Measurements from ENCODE around the gene VPS35L.

The VPS35L gene

GRCh38 chr16:19560078-19560477, 4.6 kb downstream of the VPS35L start:
- H3K9ac ChIP-seq (ENCODE audit: low read depth in 1 of 2, low read length in 2 of 2): no peak overlapping the region
- peaks cover 3 to 5% of the 10 kb centered on the region in 2 donors for H3K4me1 ChIP-seq (ENCODE audit: control insufficient read depth in 2 of 2, insufficient read depth in 2 of 2, low read length in 2 of 2)
- no peak overlapping the region for H3K27ac ChIP-seq (ENCODE audit: low read depth in 2 of 2, low read length in 2 of 2)
- H3K4me3 ChIP-seq (ENCODE audit: low read length in 2 of 2): no peak overlapping the region
- H3K36me3 ChIP-seq (ENCODE audit: control insufficient read depth in 2 of 2, insufficient read depth in 2 of 2, low read length in 2 of 2): peaks cover 0 to 5% of the 10 kb centered on the region in 2 donors
- no peaks in the 10 kb centered on the region for H3K9me3 ChIP-seq (ENCODE audit: control insufficient read depth in 2 of 2, low read length in 2 of 2)
- H3K27me3 ChIP-seq (ENCODE audit: control insufficient read depth in 2 of 2, insufficient read depth in 2 of 2, low read length in 2 of 2): no peaks in the 10 kb centered on the region

- Histone ChIP-seq H3K27me3 (ENCODE audit: control insufficient read depth in 2 of 2, insufficient read depth in 2 of 2, low read length in 2 of 2) (no peaks in the 10 kb centered on the region), H3K9ac (ENCODE audit: low read depth in 1 of 2, low read length in 2 of 2) (no peak overlapping the region), H3K9me3 (ENCODE audit: control insufficient read depth in 2 of 2, low read length in 2 of 2) (no peaks in the 10 kb centered on the region), H3K27ac (ENCODE audit: low read depth in 2 of 2, low read length in 2 of 2) (no peak overlapping the region), H3K4me1 (ENCODE audit: control insufficient read depth in 2 of 2, insufficient read depth in 2 of 2, low read length in 2 of 2) (no peaks in the 10 kb centered on the region), H3K36me3 (ENCODE audit: control insufficient read depth in 2 of 2, insufficient read depth in 2 of 2, low read length in 2 of 2) (peaks cover 8 to 17% of the 10 kb centered on the region in 2 donors), H3K4me3 (ENCODE audit: low read length in 2 of 2) (no peak overlapping the region)
Observed at GRCh38 chr16:19563377-19563776, 7.9 kb downstream of the VPS35L start.

- Histone ChIP-seq H3K9me3 (ENCODE audit: control insufficient read depth in 2 of 2, low read length in 2 of 2) (no peaks in the 10 kb centered on the region), H3K9ac (ENCODE audit: low read depth in 1 of 2, low read length in 2 of 2) (no peak overlapping the region), H3K4me3 (ENCODE audit: low read length in 2 of 2) (no peak overlapping the region), H3K36me3 (ENCODE audit: control insufficient read depth in 2 of 2, insufficient read depth in 2 of 2, low read length in 2 of 2) (peaks cover 16 to 30% of the 10 kb centered on the region in 2 donors), H3K27me3 (ENCODE audit: control insufficient read depth in 2 of 2, insufficient read depth in 2 of 2, low read length in 2 of 2) (no peaks in the 10 kb centered on the region), H3K27ac (ENCODE audit: low read depth in 2 of 2, low read length in 2 of 2) (no peak overlapping the region), H3K4me1 (ENCODE audit: control insufficient read depth in 2 of 2, insufficient read depth in 2 of 2, low read length in 2 of 2) (no peaks in the 10 kb centered on the region)
Observed at GRCh38 chr16:19566362-19566761, 10.9 kb downstream of the VPS35L start.

- no peaks in the 10 kb centered on the region for H3K27me3 ChIP-seq (ENCODE audit: control insufficient read depth in 2 of 2, insufficient read depth in 2 of 2, low read length in 2 of 2)
- no peak overlapping the region for H3K4me3 ChIP-seq (ENCODE audit: low read length in 2 of 2)
- no peak overlapping the region for H3K27ac ChIP-seq (ENCODE audit: low read depth in 2 of 2, low read length in 2 of 2)
- no peaks in the 10 kb centered on the region for H3K4me1 ChIP-seq (ENCODE audit: control insufficient read depth in 2 of 2, insufficient read depth in 2 of 2, low read length in 2 of 2)
- no peaks in the 10 kb centered on the region for H3K9me3 ChIP-seq (ENCODE audit: control insufficient read depth in 2 of 2, low read length in 2 of 2)
- peaks cover 20 to 30% of the 10 kb centered on the region in 2 donors for H3K36me3 ChIP-seq (ENCODE audit: control insufficient read depth in 2 of 2, insufficient read depth in 2 of 2, low read length in 2 of 2)
- H3K9ac ChIP-seq (ENCODE audit: low read depth in 1 of 2, low read length in 2 of 2): no peak overlapping the region
Observed at GRCh38 chr16:19567560-19567959, 12.1 kb downstream of the VPS35L start.

- Histone ChIP-seq H3K9ac (ENCODE audit: low read depth in 1 of 2, low read length in 2 of 2) (no peak overlapping the region), H3K4me1 (ENCODE audit: control insufficient read depth in 2 of 2, insufficient read depth in 2 of 2, low read length in 2 of 2) (no peaks in the 10 kb centered on the region), H3K4me3 (ENCODE audit: low read length in 2 of 2) (no peak overlapping the region), H3K9me3 (ENCODE audit: control insufficient read depth in 2 of 2, low read length in 2 of 2) (no peaks in the 10 kb centered on the region), H3K27me3 (ENCODE audit: control insufficient read depth in 2 of 2, insufficient read depth in 2 of 2, low read length in 2 of 2) (no peaks in the 10 kb centered on the region), H3K36me3 (ENCODE audit: control insufficient read depth in 2 of 2, insufficient read depth in 2 of 2, low read length in 2 of 2) (peaks cover 40 to 56% of the 10 kb centered on the region in 2 donors), H3K27ac (ENCODE audit: low read depth in 2 of 2, low read length in 2 of 2) (no peak overlapping the region)
Observed at GRCh38 chr16:19573997-19574396, 18.5 kb downstream of the VPS35L start.

- H3K27ac ChIP-seq (ENCODE audit: low read depth in 2 of 2, low read length in 2 of 2): no peak overlapping the region
- no peak overlapping the region for H3K9ac ChIP-seq (ENCODE audit: low read depth in 1 of 2, low read length in 2 of 2)
- no peaks in the 10 kb centered on the region for H3K9me3 ChIP-seq (ENCODE audit: control insufficient read depth in 2 of 2, low read length in 2 of 2)
- H3K4me3 ChIP-seq (ENCODE audit: low read length in 2 of 2): no peak overlapping the region
- H3K27me3 ChIP-seq (ENCODE audit: control insufficient read depth in 2 of 2, insufficient read depth in 2 of 2, low read length in 2 of 2): no peaks in the 10 kb centered on the region
- no peaks in the 10 kb centered on the region for H3K4me1 ChIP-seq (ENCODE audit: control insufficient read depth in 2 of 2, insufficient read depth in 2 of 2, low read length in 2 of 2)
- peaks cover 36 to 54% of the 10 kb centered on the region in 2 donors for H3K36me3 ChIP-seq (ENCODE audit: control insufficient read depth in 2 of 2, insufficient read depth in 2 of 2, low read length in 2 of 2)
Observed at GRCh38 chr16:19574615-19575014, 19.1 kb downstream of the VPS35L start.

GRCh38 chr16:19578378-19578971, 23.0 kb downstream of the VPS35L start:
- no peaks in the 10 kb centered on the region for H3K4me1 ChIP-seq (ENCODE audit: control insufficient read depth in 2 of 2, insufficient read depth in 2 of 2, low read length in 2 of 2)

GRCh38 chr16:19582050-19582831, 26.7 kb downstream of the VPS35L start:
- Histone ChIP-seq H3K36me3 (ENCODE audit: control insufficient read depth in 2 of 2, insufficient read depth in 2 of 2, low read length in 2 of 2) (peaks cover 24 to 47% of the 10 kb centered on the region in 2 donors), H3K9me3 (ENCODE audit: control insufficient read depth in 2 of 2, low read length in 2 of 2) (no peaks in the 10 kb centered on the region), H3K27ac (ENCODE audit: low read depth in 2 of 2, low read length in 2 of 2) (no peak overlapping the region), H3K4me1 (ENCODE audit: control insufficient read depth in 2 of 2, insufficient read depth in 2 of 2, low read length in 2 of 2) (no peaks in the 10 kb centered on the region), H3K9ac (ENCODE audit: low read depth in 1 of 2, low read length in 2 of 2) (no peak overlapping the region), H3K27me3 (ENCODE audit: control insufficient read depth in 2 of 2, insufficient read depth in 2 of 2, low read length in 2 of 2) (no peaks in the 10 kb centered on the region), H3K4me3 (ENCODE audit: low read length in 2 of 2) (no peak overlapping the region)

More at GRCh38 chr16:19578378-19578971, 23.0 kb downstream of the VPS35L start:
- no peaks in the 10 kb centered on the region for H3K9me3 ChIP-seq (ENCODE audit: control insufficient read depth in 2 of 2, low read length in 2 of 2)
- peak overlapping the region in 1 of 2 donors; percentile 9 for H3K27ac ChIP-seq (ENCODE audit: low read depth in 2 of 2, low read length in 2 of 2)
- peaks cover 42 to 66% of the 10 kb centered on the region in 2 donors for H3K36me3 ChIP-seq (ENCODE audit: control insufficient read depth in 2 of 2, insufficient read depth in 2 of 2, low read length in 2 of 2)
- no peak overlapping the region for H3K9ac ChIP-seq (ENCODE audit: low read depth in 1 of 2, low read length in 2 of 2)
- H3K27me3 ChIP-seq (ENCODE audit: control insufficient read depth in 2 of 2, insufficient read depth in 2 of 2, low read length in 2 of 2): no peaks in the 10 kb centered on the region
- H3K4me3 ChIP-seq (ENCODE audit: low read length in 2 of 2): no peak overlapping the region

GRCh38 chr16:19583665-19584300, 28.3 kb downstream of the VPS35L start:
- Histone ChIP-seq H3K27ac (ENCODE audit: low read depth in 2 of 2, low read length in 2 of 2) (no peak overlapping the region), H3K9ac (ENCODE audit: low read depth in 1 of 2, low read length in 2 of 2) (no peak overlapping the region), H3K27me3 (ENCODE audit: control insufficient read depth in 2 of 2, insufficient read depth in 2 of 2, low read length in 2 of 2) (no peaks in the 10 kb centered on the region), H3K36me3 (ENCODE audit: control insufficient read depth in 2 of 2, insufficient read depth in 2 of 2, low read length in 2 of 2) (peaks cover 21 to 34% of the 10 kb centered on the region in 2 donors), H3K4me1 (ENCODE audit: control insufficient read depth in 2 of 2, insufficient read depth in 2 of 2, low read length in 2 of 2) (no peaks in the 10 kb centered on the region), H3K4me3 (ENCODE audit: low read length in 2 of 2) (no peak overlapping the region), H3K9me3 (ENCODE audit: control insufficient read depth in 2 of 2, low read length in 2 of 2) (no peaks in the 10 kb centered on the region)

- no peak overlapping the region for H3K27ac ChIP-seq (ENCODE audit: low read depth in 2 of 2, low read length in 2 of 2)
- H3K36me3 ChIP-seq (ENCODE audit: control insufficient read depth in 2 of 2, insufficient read depth in 2 of 2, low read length in 2 of 2): peaks cover 14 to 17% of the 10 kb centered on the region in 2 donors
Observed at GRCh38 chr16:19588661-19589060, 33.2 kb downstream of the VPS35L start.

More at GRCh38 chr16:19588661-19589060, 33.2 kb downstream of the VPS35L start:
- Histone ChIP-seq H3K4me1 (ENCODE audit: control insufficient read depth in 2 of 2, insufficient read depth in 2 of 2, low read length in 2 of 2) (no peaks in the 10 kb centered on the region), H3K9ac (ENCODE audit: low read depth in 1 of 2, low read length in 2 of 2) (no peak overlapping the region), H3K9me3 (ENCODE audit: control insufficient read depth in 2 of 2, low read length in 2 of 2) (no peaks in the 10 kb centered on the region), H3K27me3 (ENCODE audit: control insufficient read depth in 2 of 2, insufficient read depth in 2 of 2, low read length in 2 of 2) (no peaks in the 10 kb centered on the region), H3K4me3 (ENCODE audit: low read length in 2 of 2) (no peak overlapping the region)
